HCT116 (cell line): ENCODE measurements around the gene CREG2. TPM values are rescaled to one million over a fixed set of nuclear protein-coding genes. Genes with fewer than 3 reads are reported as not detected.

Source experiments
- ATAC-seq: fragments of 200-7000 bp; cut with Tn5 transposase; 2 replicates; pipeline ENCODE4 v1.9.1; 2020; ENCODE audit warnings: mild to moderate bottlenecking, moderate library complexity
- BruUV-seq: library from RNA; stranded (reverse); fragments of 400-500 nt; replicated peaks from 2 replicates; lab custom pipeline; 2021; lab: Mats Ljungman, UMichigan
- CTCF ChIA-PET: fragments of 300-600 bp; sonication (Branson Sonifier 250); formaldehyde crosslinking; loops from one replicate; lab custom pipeline; 2021; ENCODE audit warnings: antibody characterized with exemption; lab: Charles Lee
- POLR2A ChIA-PET: fragments of 300-600, 350-600 bp; sonication (Branson Sonifier 250); formaldehyde crosslinking; loops from one replicate; lab custom pipeline; 2021; ENCODE audit warnings: antibody characterized with exemption; lab: Charles Lee
- RAD21 ChIA-PET, 2 experiments: fragments of 300-600 bp; sonication (Branson Sonifier 250); formaldehyde crosslinking; loops; one replicate each; lab custom pipeline; 2023; ENCODE audit warnings: low total read pairs in 2 of 2; ENCODE audit not compliant: uncharacterized antibody in 2 of 2, unreplicated experiment in 2 of 2, low non-redundant PET in 1 of 2; lab: Charles Lee
- DNase-seq: peaks from one replicate; pipeline ENCODE4 v3.0.0-alpha.2; 2010; ENCODE audit warnings: low read depth, low spot score
- H2AFZ ChIP-seq: fragments of 200-600 bp; shearing (Covaris generic), sonication (generic); 2 replicates; pipeline ENCODE4 v1.6.1; 2017; ENCODE audit warnings: low read depth, mixed run types, mixed read lengths, antibody characterized with exemption, low read length; ENCODE audit not compliant: poor library complexity, severe bottlenecking
- H3K27ac ChIP-seq: 2 replicates; pipeline ENCODE4 v1.5.1; 2012; ENCODE audit warnings: low read depth, low read length
- H3K27me3 ChIP-seq: fragments of 200-600 bp; sonication (generic); 2 replicates; pipeline ENCODE4 v1.6.1; 2016; ENCODE audit warnings: mixed run types, low read length, mixed read lengths; ENCODE audit not compliant: insufficient read depth
- H3K36me3 ChIP-seq, 2 experiments: fragments of 200-500 bp in 1 of 2; fragments of 200-600 bp in 1 of 2; sonication (Bioruptor generic) in 1 of 2; sonication (generic) in 1 of 2; 2 replicates each; pipeline versions ENCODE4 v1.5.1 to v1.6.1; 2014 to 2016; ENCODE audit warnings: low read length in 2 of 2, inconsistent platforms in 1 of 2, mixed read lengths in 1 of 2, mixed run types in 1 of 2; ENCODE audit not compliant: insufficient read depth in 2 of 2, control insufficient read depth in 1 of 2
- H3K4me1 ChIP-seq, 2 experiments: fragments of 200-600 bp in 1 of 2; sonication (generic) in 1 of 2; 2 replicates each; pipeline versions ENCODE4 v1.5.1 to v1.6.1; 2012 to 2017; ENCODE audit warnings: low read length in 2 of 2, inconsistent platforms in 1 of 2, mild to moderate bottlenecking in 1 of 2, mixed read lengths in 1 of 2, mixed run types in 1 of 2, moderate library complexity in 1 of 2; ENCODE audit not compliant: insufficient read depth in 2 of 2, control insufficient read depth in 1 of 2
- H3K4me2 ChIP-seq: fragments of 200-600 bp; sonication (generic); 2 replicates; pipeline ENCODE4 v1.6.1; 2017; ENCODE audit warnings: mixed run types, low read length, mixed read lengths
- H3K4me3 ChIP-seq, 2 experiments: fragments of 200-600 bp in 1 of 2; sonication (generic) in 1 of 2; replicated peaks in 1 of 2; 2 replicates each; pipeline ENCODE4 v1.5.1; 2011 to 2016; ENCODE audit warnings: low read length in 2 of 2, control low read depth in 1 of 2, low read depth in 1 of 2, mild to moderate bottlenecking in 1 of 2, mixed read lengths in 1 of 2, mixed run types in 1 of 2
- H3K79me2 ChIP-seq: fragments of 200-600 bp; sonication (generic); 2 replicates; pipeline ENCODE4 v1.6.1; 2017; ENCODE audit warnings: mild to moderate bottlenecking, mixed run types, low read length, moderate library complexity, mixed read lengths; ENCODE audit not compliant: insufficient read depth
- H3K9ac ChIP-seq: fragments of 200-600 bp; sonication (generic); 2 replicates; pipeline ENCODE4 v1.6.1; 2016; ENCODE audit warnings: low read length, mixed read lengths
- H3K9me2 ChIP-seq: fragments of 200-600 bp; sonication (generic), shearing (Covaris generic); 2 replicates; pipeline ENCODE4 v1.6.1; 2017; ENCODE audit warnings: mixed run types, mild to moderate bottlenecking, moderate library complexity; ENCODE audit not compliant: insufficient read depth
- H3K9me3 ChIP-seq, 2 experiments: fragments of 200-500 bp in 1 of 2; fragments of 200-600 bp in 1 of 2; sonication (Bioruptor generic) in 1 of 2; sonication (generic) in 1 of 2; 2 replicates each; pipeline ENCODE4 v1.6.1; 2014 to 2017; ENCODE audit warnings: low read length in 2 of 2, mixed read lengths in 2 of 2, inconsistent platforms in 1 of 2, low read depth in 1 of 2, mild to moderate bottlenecking in 1 of 2, mixed run types in 1 of 2, moderate library complexity in 1 of 2; ENCODE audit not compliant: control insufficient read depth in 1 of 2, insufficient read depth in 1 of 2
- H4K20me1 ChIP-seq: fragments of 200-600 bp; sonication (generic), shearing (Covaris generic); 2 replicates; pipeline ENCODE4 v1.6.1; 2017; ENCODE audit warnings: mixed run types, mild to moderate bottlenecking, moderate library complexity; ENCODE audit not compliant: insufficient read depth
- EZH2 ChIP-seq: fragments of 200-600 bp; sonication (generic); IDR thresholded peaks from 2 replicates; pipeline ENCODE4 v1.6.1; 2017; ENCODE audit warnings: antibody characterized with exemption, mixed run types
- REST ChIP-seq: IDR thresholded peaks from 2 replicates; pipeline ENCODE4 v1.6.1; 2012; ENCODE audit warnings: low read depth
- SIN3A ChIP-seq: IDR thresholded peaks from 2 replicates; pipeline ENCODE4 v1.6.1; 2012; ENCODE audit warnings: low read depth
- intact Hi-C: fragments of 100-400 bp; cut with micrococcal nuclease; formaldehyde crosslinking; loops from 2 replicates; pipeline ENCODE4 v1.10.0; 2022
- total RNA-seq: library from RNA; stranded (reverse); gene quantifications from one replicate; pipeline ENCODE4 v1.2.1, GENCODE V29; 2021; ENCODE audit not compliant: unreplicated experiment

CREG2 gene
- total RNA-seq, 1 experiment from 2014 or later: 0.12 TPM

DNA sequence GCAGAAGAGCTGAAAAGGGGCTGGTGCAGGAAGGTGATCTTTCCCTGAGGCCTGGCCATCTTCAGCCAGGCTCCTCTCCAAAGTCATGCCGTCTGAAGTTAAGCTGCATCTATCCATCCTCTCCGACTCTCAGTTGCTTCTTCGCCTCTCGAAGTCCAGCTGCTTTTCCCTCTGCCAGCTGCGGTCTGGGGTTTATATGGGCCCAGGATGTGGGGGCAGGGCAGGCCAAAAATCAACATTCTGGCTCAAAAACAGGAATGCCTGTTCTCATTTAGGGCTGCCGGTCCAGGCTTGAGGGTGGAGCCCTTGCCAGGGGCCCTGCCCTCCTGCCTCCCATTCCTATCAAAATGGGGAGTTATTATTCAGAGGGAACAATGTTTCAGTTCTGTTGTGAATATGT is 31.2 kb downstream of the CREG2 start:
- Histone ChIP-seq H3K4me3 (no peak overlapping the region), H3K27me3 (no peaks in the 10 kb centered on the region), H3K27ac (no peak overlapping the region), H3K9me2 (no peaks in the 10 kb centered on the region), H3K36me3 (no peaks in the 10 kb centered on the region), H2AFZ (no peak overlapping the region), H3K9me3 (no peaks in the 10 kb centered on the region), H3K9ac (no peak overlapping the region), H3K79me2 (no peaks in the 10 kb centered on the region), H3K4me1 (peaks cover 30 to 46% of the 10 kb centered on the region in 2 experiments), H3K4me2 (peak overlapping the region; percentile 38; the same call in 1 of the 2 replicates), H4K20me1 (no peaks in the 10 kb centered on the region)
- TF ChIP-seq REST: no peak
- ATAC-seq (no peak), DNase-seq (no peak)
- ChIA-PET RAD21 (no interaction called here), POLR2A (no interaction called here), CTCF (no interaction called here)
- intact Hi-C loops: no loop called here
- BruUV-seq: no TSS peak

- RAD21 ChIA-PET: no interaction called here
- Histone ChIP-seq H2AFZ (no peak overlapping the region), H3K4me1 (peaks cover 25 to 40% of the 10 kb centered on the region in 2 experiments), H3K4me3 (no peak overlapping the region), H3K27ac (no peak overlapping the region), H3K9me3 (no peaks in the 10 kb centered on the region), H3K79me2 (no peaks in the 10 kb centered on the region), H4K20me1 (no peaks in the 10 kb centered on the region), H3K36me3 (no peaks in the 10 kb centered on the region), H3K4me2 (peak overlapping the region; percentile 38; the same call in 1 of the 2 replicates), H3K9ac (no peak overlapping the region), H3K27me3 (no peaks in the 10 kb centered on the region), H3K9me2 (no peaks in the 10 kb centered on the region)
- intact Hi-C loops: no loop called here
- POLR2A ChIA-PET: no interaction called here
- no TSS peak for BruUV-seq
- ATAC-seq (no peak), DNase-seq (no peak)
- CTCF ChIA-PET: no interaction called here
- TF ChIP-seq EZH2 (no peak), SIN3A (no peak)
These were observed 31.8 kb downstream of the CREG2 start for GRCh38 chr2:101355401-101356054.
